Mammary epithelial cell (primary cell): ENCODE data around the gene RCCD1.

Experiments
- CTCF ChIP-seq, 2 donors: IDR thresholded peaks in 1 of 2; conservative IDR thresholded peaks in 1 of 2; 2 replicates each; pipeline ENCODE4 v1.5.1; 2011 to 2012; ENCODE audit warnings: inconsistent platforms in 2 of 2, low read length in 2 of 2, mild to moderate bottlenecking in 2 of 2, control low read depth in 1 of 2, low read depth in 1 of 2; ENCODE audit not compliant: insufficient read depth in 1 of 2; ENCODE audit errors: extremely low read depth in 1 of 2
- EZH2 ChIP-seq: IDR thresholded peaks from 2 replicates; pipeline ENCODE4 v1.6.1; 2012; ENCODE audit warnings: low read length, inconsistent platforms, borderline replicate concordance

- TF ChIP-seq CTCF (conservative IDR thresholded peaks at IDR 0.05 in 1 of 2, IDR thresholded peaks at IDR 0.05 in 1 of 2; ENCODE audit: extremely low read depth in 1 of 2, insufficient read depth in 1 of 2, low read depth in 1 of 2, low read length in 2 of 2) (no peak), EZH2 (no peak)
Measured at GRCh38 chr15:90931575-90931827, 23.2 kb upstream of the RCCD1 start.
